GM12878 (cell line): ENCODE results near the gene PDXP. TPM values are rescaled to one million over a fixed set of nuclear protein-coding genes. Genes with fewer than 3 reads are reported as not detected.

Source experiments
- ATAC-seq: fragments of 200-7000 bp; cut with Tn5 transposase; 3 replicates; pipeline ENCODE4 v1.9.1; 2020; ENCODE audit warnings: mild to moderate bottlenecking, moderate library complexity
- BruUV-seq: library from RNA; stranded (reverse); fragments of 400-500 nt; replicated peaks from 2 replicates; lab custom pipeline; 2021; lab: Mats Ljungman, UMichigan
- CTCF ChIA-PET: fragments of 300-600 bp; sonication (Branson Sonifier 250); formaldehyde crosslinking; extraction: SDS; loops from one replicate; lab custom pipeline; 2021; ENCODE audit warnings: inconsistent platforms; lab: Yijun Ruan, JAX
- POLR2A ChIA-PET: fragments of 350-600 bp; formaldehyde crosslinking; extraction: SDS; loops from one replicate; lab custom pipeline; 2021; ENCODE audit warnings: inconsistent platforms; lab: Charles Lee
- RAD21 ChIA-PET: fragments of 300-600 bp; sonication (Branson Sonifier 250); formaldehyde crosslinking; loops from one replicate; lab custom pipeline; 2023; ENCODE audit warnings: antibody characterized with exemption; ENCODE audit not compliant: unreplicated experiment; lab: Charles Lee
- SMC1A ChIA-PET: fragments of 300-600 bp; sonication (Branson Sonifier 250); formaldehyde crosslinking; loops from one replicate; lab custom pipeline; 2023; ENCODE audit not compliant: unreplicated experiment, uncharacterized antibody; lab: Charles Lee
- DNase-seq: peaks from one replicate; pipeline ENCODE4 v3.0.0-alpha.2; 2011; ENCODE audit warnings: low read depth, low spot score
- FAIRE-seq: peaks from 3 replicates; lab custom pipeline; 2011; peaks lifted over from hg19 to GRCh38; lab: Jason Lieb, UNC
- H2AFZ ChIP-seq: 2 replicates; pipeline ENCODE4 v1.6.0; 2011; ENCODE audit warnings: low read depth, low read length, control low read depth; ENCODE audit not compliant: control insufficient read depth
- H3K27ac ChIP-seq: 2 replicates; pipeline ENCODE4 v1.5.1; 2011; ENCODE audit warnings: control low read depth; ENCODE audit not compliant: control insufficient read depth, insufficient read depth
- H3K27me3 ChIP-seq, 2 experiments: replicated peaks in 1 of 2; 2 replicates each; pipeline versions ENCODE4 v1.6.0 to v1.6.1; 2011; ENCODE audit warnings: low read length in 1 of 2; ENCODE audit not compliant: control insufficient read depth in 2 of 2, insufficient read depth in 2 of 2
- H3K36me3 ChIP-seq, 2 experiments: 2 replicates each; pipeline ENCODE4 v1.5.1; 2011; ENCODE audit warnings: low read length in 1 of 2; ENCODE audit not compliant: control insufficient read depth in 2 of 2, insufficient read depth in 2 of 2
- H3K4me1 ChIP-seq: 2 replicates; pipeline ENCODE4 v1.6.1; 2011; ENCODE audit warnings: mild to moderate bottlenecking, low read length, moderate library complexity, mixed read lengths; ENCODE audit not compliant: control insufficient read depth, insufficient read depth
- H3K4me2 ChIP-seq: 2 replicates; pipeline ENCODE4 v1.6.0; 2011; ENCODE audit warnings: control low read depth; ENCODE audit not compliant: control insufficient read depth, insufficient read depth
- H3K4me3 ChIP-seq: fragments of 200-600 bp; sonication (generic); 2 replicates; pipeline ENCODE4 v1.5.1; 2016
- H3K79me2 ChIP-seq: 2 replicates; pipeline ENCODE4 v1.6.0; 2011; ENCODE audit warnings: low read length; ENCODE audit not compliant: control insufficient read depth, insufficient read depth
- H3K9ac ChIP-seq: 2 replicates; pipeline ENCODE4 v1.8.0; 2011; ENCODE audit warnings: low read length, control low read depth, mixed read lengths; ENCODE audit not compliant: control insufficient read depth, insufficient read depth
- H3K9me3 ChIP-seq: replicated peaks from 3 replicates; pipeline ENCODE4 v1.5.1; 2011; ENCODE audit warnings: mild to moderate bottlenecking, low read length; ENCODE audit not compliant: control insufficient read depth, insufficient read depth
- H4K20me1 ChIP-seq: 2 replicates; pipeline ENCODE4 v1.6.0; 2011; ENCODE audit not compliant: control insufficient read depth, insufficient read depth
- BCL3 ChIP-seq: IDR thresholded peaks from 2 replicates; pipeline ENCODE4 v1.6.1; 2011; ENCODE audit warnings: borderline replicate concordance, low read depth, mild to moderate bottlenecking, moderate library complexity, low read length; ENCODE audit not compliant: insufficient read depth, poor library complexity, severe bottlenecking
- CBX5 ChIP-seq: sonication (generic); IDR thresholded peaks from 2 replicates; pipeline ENCODE4 v1.6.1; 2016; ENCODE audit warnings: low read depth, moderate library complexity, mild to moderate bottlenecking, inconsistent platforms
- E4F1 ChIP-seq: fragments of 450-650 bp; IDR thresholded peaks from 2 replicates; pipeline ENCODE4 v1.6.1; 2018; ENCODE audit warnings: borderline replicate concordance, mild to moderate bottlenecking; ENCODE audit not compliant: partially characterized antibody
- FOXK2 ChIP-seq: fragments of 450-650 bp; IDR thresholded peaks from 2 replicates; pipeline ENCODE4 v1.6.1; 2017; ENCODE audit warnings: mild to moderate bottlenecking, moderate library complexity
- IRF4 ChIP-seq: IDR thresholded peaks from 2 replicates; pipeline ENCODE4 v1.6.1; 2011; ENCODE audit warnings: low read depth, low read length
- RAD51 ChIP-seq: fragments of 450-650 bp; IDR thresholded peaks from 2 replicates; pipeline ENCODE4 v1.6.1; 2016; ENCODE audit warnings: moderate library complexity, mild to moderate bottlenecking, inconsistent platforms
- SKIL ChIP-seq: fragments of 450-650 bp; IDR thresholded peaks from 2 replicates; pipeline ENCODE4 v1.6.1; 2017; ENCODE audit warnings: mild to moderate bottlenecking, low read depth, inconsistent platforms; ENCODE audit not compliant: poor library complexity, severe bottlenecking
- SMARCA5 ChIP-seq: fragments of 450-650 bp; IDR thresholded peaks from 2 replicates; pipeline ENCODE4 v1.6.1; 2017; ENCODE audit warnings: mild to moderate bottlenecking
- SREBF2 ChIP-seq: IDR thresholded peaks from 2 replicates; pipeline ENCODE4 v1.6.1; 2012; ENCODE audit warnings: mild to moderate bottlenecking, low read length
- SUZ12 ChIP-seq: fragments of 200-600 bp; sonication (generic); IDR thresholded peaks from one replicate; pipeline ENCODE4 v1.6.1; 2018; ENCODE audit warnings: antibody characterized with exemption, mild to moderate bottlenecking; ENCODE audit not compliant: unreplicated experiment
- ZBTB4 ChIP-seq: fragments of 450-650 bp; formaldehyde crosslinking; IDR thresholded peaks from 2 replicates; pipeline ENCODE4 v1.4.0; 2022; ENCODE audit warnings: mild to moderate bottlenecking, moderate library complexity
- WGBS: methylation state at CpG from one replicate; pipeline ENCODE4 v1.1.6; 2016; ENCODE audit warnings: low lambda C conversion rate; ENCODE audit not compliant: insufficient replicate concordance, insufficient coverage; ENCODE audit errors: missing lambda C conversion rate; 5-methylcytosine and 5-hydroxymethylcytosine counted together
- in situ Hi-C: fragments of 300-500 bp; cut with MboI; formaldehyde crosslinking; loops from 9 replicates; pipeline ENCODE4 v1.14.3; 2018; ENCODE audit warnings: mixed read lengths
- intact Hi-C: fragments of 100-400 bp; cut with micrococcal nuclease; formaldehyde crosslinking; loops from one replicate; pipeline ENCODE4 v1.14.2; 2022; ENCODE audit not compliant: unreplicated experiment
- polyA plus RNA-seq, 11 experiments: library from polyadenylated mRNA; depleted of rRNA in 4 of 11; unstranded in 6 of 11; stranded (reverse) in 5 of 11; fragments of >200 nt; fragmentation: Nextera tagmentation in 4 of 11; fragmentation: Illumina TruSeq in 1 of 11; extraction: Ambion mirVana in 4 of 11; extraction: Trizol in 1 of 11; gene quantifications; 1 replicate in 1 of 11; 2 replicates in 10 of 11; pipeline versions ENCODE4 v1.2.1 to v1.2.3, GENCODE V29; 2011 to 2016; ENCODE audit warnings: inconsistent platforms in 2 of 11, missing spikeins in 2 of 11, low read depth in 1 of 11
- total RNA-seq, 4 experiments: library from RNA; depleted of rRNA in 3 of 4; stranded (reverse); fragments of >200 nt in 3 of 4; fragmentation: Illumina TruSeq in 1 of 4; extraction: Trizol in 1 of 4; gene quantifications; 2 replicates each; pipeline versions ENCODE4 v1.2.1 to v1.2.3, GENCODE V29; 2013 to 2021

The PDXP gene
- total and polyA plus RNA-seq, 10 of the 15 experiments (the other 5 are each of a cell fraction or from before 2014, with no cell fraction given): 4.4 to 56.7 (median 34.6) TPM

DNA sequence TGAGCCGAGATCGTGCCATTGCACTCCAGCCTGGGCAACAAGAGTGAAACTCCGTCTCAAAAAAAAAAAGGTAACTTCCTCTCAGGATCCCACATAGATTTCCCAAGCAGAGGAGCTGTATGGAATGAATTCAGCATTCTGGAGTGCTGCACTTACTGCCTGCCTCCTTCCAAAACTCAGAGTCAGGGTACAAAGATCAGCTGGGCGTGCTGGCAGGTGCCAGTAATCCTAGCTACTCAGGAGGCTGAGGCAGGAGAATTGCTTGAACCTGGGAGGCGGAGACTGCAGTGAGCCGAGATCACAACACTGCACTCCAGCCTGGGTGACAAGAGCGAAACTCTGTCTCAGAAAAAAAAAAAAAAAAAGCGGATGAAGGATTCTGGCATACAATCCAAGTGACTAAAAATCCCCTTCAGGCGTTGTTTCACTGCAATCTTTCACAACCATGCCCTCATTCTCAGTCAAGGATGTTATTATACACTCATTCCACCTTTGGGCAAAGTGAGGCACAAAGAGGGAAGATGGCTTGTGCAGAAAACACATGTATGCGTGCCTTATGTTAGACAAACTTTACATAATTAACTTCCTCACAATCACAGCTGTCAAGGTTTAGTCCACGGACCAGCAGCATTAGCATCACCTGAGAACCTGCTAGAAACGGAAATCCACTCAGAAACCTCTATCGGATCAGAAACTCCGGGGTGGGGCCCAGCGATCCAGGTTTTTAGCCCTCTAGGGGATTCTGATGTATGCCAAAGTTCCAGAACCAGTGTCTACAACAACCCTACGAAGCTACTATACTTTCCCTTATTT, 26.5 kb downstream of the PDXP start:
- FAIRE-seq: no peak
- RAD21 ChIA-PET: interaction anchor here (1.2 to 7.6 kb wide), 6 partner anchors 24 to 123 kb away, joined by 3 to 164 read pairs (median 4); partner anchors contain the start of genes GCAT, GGA1 and PDXP
- Histone ChIP-seq H2AFZ (peak overlapping the region; percentile 99; the same call in 1 of the 2 replicates), H3K9ac (no peak overlapping the region), H3K4me3 (no peak overlapping the region), H3K27ac (no peak overlapping the region), H3K9me3 (no peaks in the 10 kb centered on the region), H3K79me2 (peaks cover 18% of the 10 kb centered on the region), H3K36me3 (peaks cover 5 to 6% of the 10 kb centered on the region in 2 experiments; a peak in 3 of 4 replicates), H3K4me1 (peaks cover 21% of the 10 kb centered on the region), H3K4me2 (no peak overlapping the region), H3K27me3 (no peaks in the 10 kb centered on the region), H4K20me1 (no peaks in the 10 kb centered on the region)
- intact Hi-C loops (loop anchor here (5.0 kb wide), 1 partner anchor 148 kb away; no protein-coding TSS in a partner anchor), in situ Hi-C loops (loop anchor here (5.0 kb wide), 1 partner anchor 58 kb away; no protein-coding TSS in a partner anchor)
- SMC1A ChIA-PET: interaction anchor here (1.2 to 8.9 kb wide), 4 partner anchors 24 to 145 kb away, joined by 4 to 157 read pairs (median 10); partner anchors contain the start of genes GGA1 and PDXP
- POLR2A ChIA-PET: interaction anchor here (0.6 to 14.0 kb wide), 3 partner anchors 9 to 970 kb away, joined by 3 to 209 read pairs (median 13); partner anchors contain the start of genes LGALS1 and PDXP
- 76% methylated on average over 14 of the region's 16 CpGs for WGBS
- CTCF ChIA-PET: interaction anchor here (0.6 to 19.9 kb wide), 5 partner anchors 24 to 171 kb away, joined by 4 to 414 read pairs (median 178); partner anchors contain the start of genes GGA1, PDXP and SH3BP1
- no peak for DNase-seq
- no TSS peak for BruUV-seq
- no peak for ATAC-seq
- TF ChIP-seq CBX5 (no peak), E4F1 (no peak), IRF4 (no peak), BCL3 (no peak), FOXK2 (no peak), SUZ12 (no peak), RAD51 (no peak), ZBTB4 (CRISPR knock-in tag) (no peak), SKIL (no peak), SREBF2 (no peak), SMARCA5 (no peak)
